IMR-90 (cell line): Measurements from ENCODE around the gene NT5E. TPM values are rescaled to one million over a fixed set of nuclear protein-coding genes. Genes with fewer than 3 reads are reported as not detected.

Experiments used
- ATAC-seq: fragments of 200-7000 bp; cut with Tn5 transposase; 2 replicates; pipeline ENCODE4 v1.9.1; 2020; ENCODE audit warnings: low read depth, mild to moderate bottlenecking, moderate library complexity
- BruUV-seq: library from RNA; stranded (reverse); fragments of 400-500 nt; replicated peaks from 2 replicates; lab custom pipeline; 2021; lab: Mats Ljungman, UMichigan
- CTCF ChIA-PET: fragments of 300-600 bp; formaldehyde crosslinking; extraction: SDS; loops from one replicate; lab custom pipeline; 2021; ENCODE audit warnings: antibody characterized with exemption; lab: Yijun Ruan, JAX
- POLR2A ChIA-PET: fragments of 300-600 bp; sonication (Branson Sonifier 250); formaldehyde crosslinking; loops from one replicate; lab custom pipeline; 2022; ENCODE audit warnings: antibody characterized with exemption; ENCODE audit not compliant: unreplicated experiment; lab: Charles Lee
- DNase-seq: peaks from one replicate; pipeline ENCODE4 v3.0.0; 2013
- H2AFZ ChIP-seq: replicated peaks from 2 replicates; pipeline ENCODE3; 2013; ENCODE audit warnings: low read length, mild to moderate bottlenecking; ENCODE audit not compliant: poor library complexity
- H2AK5ac ChIP-seq: 2 replicates; pipeline ENCODE4 v1.6.1; 2013; ENCODE audit warnings: low read depth, low read length, inconsistent platforms
- H2AK9ac ChIP-seq: replicated peaks from 2 replicates; pipeline ENCODE3; 2013; ENCODE audit warnings: mild to moderate bottlenecking, low read depth, low read length, moderate library complexity; ENCODE audit not compliant: poor library complexity
- H2BK120ac ChIP-seq: 2 replicates; pipeline ENCODE4 v1.6.1; 2013; ENCODE audit warnings: low read depth, low read length, inconsistent platforms
- H2BK15ac ChIP-seq: 3 replicates; pipeline ENCODE4 v1.6.1; 2013; ENCODE audit warnings: low read depth, low read length, inconsistent platforms
- H2BK20ac ChIP-seq: 2 replicates; pipeline ENCODE4 v1.6.1; 2013; ENCODE audit warnings: low read depth, mild to moderate bottlenecking, inconsistent platforms, low read length, moderate library complexity
- H2BK5ac ChIP-seq: 2 replicates; pipeline ENCODE4 v1.6.1; 2013; ENCODE audit warnings: mild to moderate bottlenecking, low read depth, low read length, inconsistent platforms; ENCODE audit not compliant: poor library complexity, severe bottlenecking
- H3K14ac ChIP-seq: replicated peaks from 2 replicates; pipeline ENCODE4 v1.6.1; 2013; ENCODE audit warnings: low read depth, low read length, inconsistent platforms
- H3K18ac ChIP-seq: 2 replicates; pipeline ENCODE4 v1.6.1; 2013; ENCODE audit warnings: low read depth, low read length, control low read depth
- H3K23ac ChIP-seq: 2 replicates; pipeline ENCODE4 v1.6.1; 2013; ENCODE audit warnings: low read depth, low read length, inconsistent platforms
- H3K27ac ChIP-seq: 2 replicates; pipeline ENCODE4 v1.5.1; 2013; ENCODE audit warnings: mild to moderate bottlenecking, control low read depth, low read length; ENCODE audit not compliant: insufficient read depth
- H3K27me3 ChIP-seq: 2 replicates; pipeline ENCODE4 v1.6.1; 2013; ENCODE audit warnings: low read length; ENCODE audit not compliant: control insufficient read depth, insufficient read depth
- H3K36me3 ChIP-seq: 2 replicates; pipeline ENCODE4 v1.6.1; 2013; ENCODE audit warnings: low read length, mixed read lengths; ENCODE audit not compliant: control insufficient read depth, insufficient read depth
- H3K4ac ChIP-seq: 2 replicates; pipeline ENCODE4 v1.6.1; 2013; ENCODE audit warnings: low read depth, low read length, inconsistent platforms
- H3K4me1 ChIP-seq: 2 replicates; pipeline ENCODE4 v1.6.1; 2013; ENCODE audit warnings: low read length, mixed read lengths; ENCODE audit not compliant: control insufficient read depth, insufficient read depth
- H3K4me2 ChIP-seq: 2 replicates; pipeline ENCODE4 v1.6.1; 2013; ENCODE audit warnings: low read depth, mild to moderate bottlenecking, control low read depth, low read length, moderate library complexity
- H3K4me3 ChIP-seq: 2 replicates; pipeline ENCODE4 v1.5.1; 2013; ENCODE audit warnings: low read depth, mild to moderate bottlenecking, control low read depth, low read length, moderate library complexity; ENCODE audit not compliant: insufficient read depth
- H3K56ac ChIP-seq: 2 replicates; pipeline ENCODE4 v1.6.1; 2013; ENCODE audit warnings: low read length, inconsistent platforms; ENCODE audit not compliant: insufficient read depth; ENCODE audit errors: extremely low read depth
- H3K79me1 ChIP-seq, 2 experiments: 2 replicates each; pipeline ENCODE4 v1.6.1; 2013; ENCODE audit warnings: low read length in 2 of 2, inconsistent platforms in 1 of 2, low read depth in 1 of 2
- H3K9ac ChIP-seq: 2 replicates; pipeline ENCODE4 v1.6.1; 2013; ENCODE audit warnings: low read depth, low read length, control low read depth
- H3K9me1 ChIP-seq: 2 replicates; pipeline ENCODE4 v1.6.1; 2013; ENCODE audit warnings: low read length, inconsistent platforms; ENCODE audit not compliant: insufficient read depth
- H3K9me3 ChIP-seq: 2 replicates; pipeline ENCODE4 v1.6.1; 2013; ENCODE audit warnings: low read length; ENCODE audit not compliant: control insufficient read depth, insufficient read depth
- H4K20me1 ChIP-seq: 2 replicates; pipeline ENCODE4 v1.6.1; 2013; ENCODE audit warnings: low read length, inconsistent platforms; ENCODE audit not compliant: insufficient read depth
- H4K5ac ChIP-seq: 2 replicates; pipeline ENCODE4 v1.6.1; 2013; ENCODE audit warnings: mild to moderate bottlenecking, low read depth, low read length, control low read depth
- H4K8ac ChIP-seq, 2 experiments: 2 replicates each; pipeline ENCODE4 v1.6.1; 2013; ENCODE audit warnings: low read depth in 2 of 2, low read length in 2 of 2, control low read depth in 1 of 2, inconsistent platforms in 1 of 2
- H4K91ac ChIP-seq: 2 replicates; pipeline ENCODE4 v1.6.1; 2013; ENCODE audit warnings: low read depth, low read length, inconsistent platforms; ENCODE audit not compliant: insufficient read depth
- CTCF ChIP-seq: conservative IDR thresholded peaks from 2 replicates; pipeline ENCODE4 v1.5.1; 2012; ENCODE audit warnings: mild to moderate bottlenecking, low read depth, low read length, improper control_type of control experiment
- WGBS, 2 experiments: methylation state at CpG; one replicate each; pipeline versions ENCODE4 v1.1.5 to v1.1.7; 2013; ENCODE audit warnings: missing lambda C conversion rate in 2 of 2; ENCODE audit not compliant: insufficient read length in 1 of 2; ENCODE audit errors: extremely low coverage in 2 of 2; 5-methylcytosine and 5-hydroxymethylcytosine counted together
- dilution Hi-C: fragments of 300-500 bp; cut with HindIII; formaldehyde crosslinking; loops from one replicate; pipeline ENCODE4 v1.14.3; 2018; ENCODE audit warnings: low sequenced_read_pairs; ENCODE audit not compliant: unreplicated experiment
- in situ Hi-C: fragments of 300-500 bp; cut with MboI; formaldehyde crosslinking; loops from 3 replicates; pipeline ENCODE4 v1.14.3; 2019; ENCODE audit warnings: low sequenced_read_pairs, inconsistent platforms, mixed read lengths
- intact Hi-C: fragments of 100-400 bp; cut with micrococcal nuclease; formaldehyde crosslinking; loops from 2 replicates; pipeline ENCODE4 v1.10.0; 2022
- polyA plus RNA-seq, 3 experiments: library from polyadenylated mRNA; depleted of rRNA; stranded (reverse); fragments of >200 nt; gene quantifications; 2 replicates each; pipeline ENCODE4 v1.2.3, GENCODE V29; 2012; ENCODE audit warnings: low replicate concordance in 1 of 3
- total RNA-seq: library from RNA; depleted of rRNA; stranded (reverse); fragments of >200 nt; gene quantifications from 2 replicates; pipeline ENCODE4 v1.2.3, GENCODE V29; 2012

Gene NT5E
- total and polyA plus RNA-seq, 2 of the 4 experiments (the other 2 are of a cell fraction) = 153 to 280 TPM

- H3K27ac ChIP-seq = no peak overlapping the region
- DNase-seq (no peak), ATAC-seq (no peak)
- H2BK120ac ChIP-seq = peak overlapping the region; percentile 60; the same call in 1 of the 2 replicates
- H4K20me1 ChIP-seq = no peaks in the 10 kb centered on the region
- H3K18ac ChIP-seq = peak overlapping the region; percentile 51; the same call in 1 of the 2 replicates
- H3K79me1 ChIP-seq = peaks cover 11 to 21% of the 10 kb centered on the region in 2 experiments; a peak in 3 of 4 replicates
- intact Hi-C loops = no loop called here
- BruUV-seq = no TSS peak
- no peak overlapping the region for H3K23ac ChIP-seq
- H3K56ac ChIP-seq = no peak overlapping the region
- ChIA-PET CTCF (interaction anchor here (0.6 to 1.9 kb wide), 4 partner anchors 10 to 82 kb away, joined by 3 to 7 read pairs (median 4); no protein-coding TSS in a partner anchor), POLR2A (no interaction called here)
- peak overlapping the region; percentile 26; the same call in 1 of the 2 replicates for H2BK20ac ChIP-seq
- 71% methylated on average over 1 of the region's 4 CpGs; no CpG with 5 or more reads in 1 of the 2 experiments for WGBS, 2 experiments
- peak overlapping the region in 1 of 2 experiments; percentile 61; a peak in 2 of 4 replicates for H4K8ac ChIP-seq
- no peak overlapping the region for H2BK5ac ChIP-seq
- H4K91ac ChIP-seq = no peak overlapping the region
- dilution Hi-C loops = no loop called here
- H3K4me2 ChIP-seq = no peak overlapping the region
- 0 out of 2 replicates have a peak, but pooled peaks cover 3% of the 10 kb centered on the region for H3K9me3 ChIP-seq
- H2AK9ac ChIP-seq = no peak overlapping the region
- H4K5ac ChIP-seq = no peak overlapping the region; the same call in 1 of the 2 replicates
- peaks cover 29% of the 10 kb centered on the region for H3K4me1 ChIP-seq
- H3K9ac ChIP-seq = no peak overlapping the region
- H3K36me3 ChIP-seq = no peaks in the 10 kb centered on the region
- peak overlapping the region; percentile 78; the same call in 1 of the 2 replicates for H2AK5ac ChIP-seq
- peak overlapping the region; percentile 68; the same call in 1 of the 3 replicates for H2BK15ac ChIP-seq
- TF ChIP-seq CTCF = no peak
- H3K4ac ChIP-seq = peak overlapping the region; percentile 35; the same call in 1 of the 2 replicates
- H2AFZ ChIP-seq = no peak overlapping the region
- H3K27me3 ChIP-seq = no peaks in the 10 kb centered on the region
- H3K4me3 ChIP-seq = no peak overlapping the region
- in situ Hi-C loops = no loop called here
- H3K9me1 ChIP-seq = peaks cover 21% of the 10 kb centered on the region
- peak overlapping the region; percentile 44; the same call in 1 of the 2 replicates for H3K14ac ChIP-seq
Observed at GRCh38 chr6:85400331-85400730, 49.6 kb upstream of the NT5E start.
